ENCODE results near the gene C9orf72. TPM values are rescaled to one million over a fixed set of nuclear protein-coding genes. Genes with fewer than 3 reads are reported as not detected.
A peak's percentile ranks its signal among the peaks of the same experiment; 100 is the strongest.

Gene C9orf72
- total RNA-seq, 1 experiment from 2014 or later = 40.6 TPM

DNA sequence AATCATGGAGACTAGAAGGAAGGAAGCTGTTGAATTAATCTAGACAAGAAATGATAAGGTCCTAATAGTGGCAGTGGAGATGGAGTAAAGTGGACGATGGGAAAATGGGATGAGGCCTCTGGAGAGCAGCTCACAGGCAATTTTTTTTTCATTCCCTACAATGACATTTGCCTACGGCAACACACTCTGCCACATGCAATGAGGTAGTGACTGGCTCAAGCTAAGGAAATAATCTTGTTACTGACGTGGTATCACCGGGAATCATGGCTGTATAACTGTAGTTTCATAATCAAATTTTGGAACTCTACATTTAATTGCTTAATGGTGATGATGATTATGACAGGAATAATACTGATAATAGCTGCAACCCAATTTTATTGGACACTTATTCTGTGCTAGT lies 31.5 kb downstream of the C9orf72 start:
- Histone ChIP-seq H3K9me2 (replicated peaks; ENCODE audit: insufficient read depth, low read length) (no peaks in the 10 kb centered on the region), H3K4me3 (ENCODE audit: low read length) (no peak overlapping the region), H3K9ac (ENCODE audit: low read length) (no peak overlapping the region), H3K27ac (ENCODE audit: low read length) (no peak overlapping the region), H3K79me2 (ENCODE audit: low read length) (no peaks in the 10 kb centered on the region), H3K27me3 (ENCODE audit: low read length) (no peaks in the 10 kb centered on the region), H2AFZ (ENCODE audit: low read length) (no peak overlapping the region), H3K9me3 (ENCODE audit: low read length) (no peaks in the 10 kb centered on the region), H3K36me3 (ENCODE audit: insufficient read depth, low read length) (peaks cover 11% of the 10 kb centered on the region), H3K4me1 (ENCODE audit: low read length) (no peaks in the 10 kb centered on the region), H4K20me1 (ENCODE audit: insufficient read depth, low read depth, low read length) (no peaks in the 10 kb centered on the region), H3K4me2 (ENCODE audit: low read depth, low read length, poor library complexity, severe bottlenecking) (no peak overlapping the region)
- DNase-seq = no peak

DNA sequence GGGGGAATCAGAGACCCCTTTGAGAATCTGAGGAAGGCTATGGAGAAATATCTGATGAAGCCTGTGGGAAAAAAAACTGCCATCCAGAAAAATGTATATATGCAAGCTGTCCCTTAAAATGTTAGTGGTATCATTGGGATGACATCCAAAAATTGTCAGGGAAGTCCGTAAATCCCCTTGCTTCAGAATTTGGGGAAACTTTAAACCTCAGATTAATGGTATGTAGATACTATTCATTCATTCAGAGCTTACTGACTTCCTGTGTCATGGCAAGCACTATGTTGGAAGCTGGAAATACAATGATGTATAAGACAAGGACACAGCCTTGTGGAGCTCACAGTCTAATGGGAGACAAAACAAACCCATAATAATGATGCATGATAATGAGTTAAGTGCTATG lies 32.8 kb downstream of the C9orf72 start:
- Histone ChIP-seq H3K4me2 (ENCODE audit: low read depth, low read length, poor library complexity, severe bottlenecking) (no peak overlapping the region), H3K79me2 (ENCODE audit: low read length) (no peaks in the 10 kb centered on the region), H3K27me3 (ENCODE audit: low read length) (no peaks in the 10 kb centered on the region)

DNA sequence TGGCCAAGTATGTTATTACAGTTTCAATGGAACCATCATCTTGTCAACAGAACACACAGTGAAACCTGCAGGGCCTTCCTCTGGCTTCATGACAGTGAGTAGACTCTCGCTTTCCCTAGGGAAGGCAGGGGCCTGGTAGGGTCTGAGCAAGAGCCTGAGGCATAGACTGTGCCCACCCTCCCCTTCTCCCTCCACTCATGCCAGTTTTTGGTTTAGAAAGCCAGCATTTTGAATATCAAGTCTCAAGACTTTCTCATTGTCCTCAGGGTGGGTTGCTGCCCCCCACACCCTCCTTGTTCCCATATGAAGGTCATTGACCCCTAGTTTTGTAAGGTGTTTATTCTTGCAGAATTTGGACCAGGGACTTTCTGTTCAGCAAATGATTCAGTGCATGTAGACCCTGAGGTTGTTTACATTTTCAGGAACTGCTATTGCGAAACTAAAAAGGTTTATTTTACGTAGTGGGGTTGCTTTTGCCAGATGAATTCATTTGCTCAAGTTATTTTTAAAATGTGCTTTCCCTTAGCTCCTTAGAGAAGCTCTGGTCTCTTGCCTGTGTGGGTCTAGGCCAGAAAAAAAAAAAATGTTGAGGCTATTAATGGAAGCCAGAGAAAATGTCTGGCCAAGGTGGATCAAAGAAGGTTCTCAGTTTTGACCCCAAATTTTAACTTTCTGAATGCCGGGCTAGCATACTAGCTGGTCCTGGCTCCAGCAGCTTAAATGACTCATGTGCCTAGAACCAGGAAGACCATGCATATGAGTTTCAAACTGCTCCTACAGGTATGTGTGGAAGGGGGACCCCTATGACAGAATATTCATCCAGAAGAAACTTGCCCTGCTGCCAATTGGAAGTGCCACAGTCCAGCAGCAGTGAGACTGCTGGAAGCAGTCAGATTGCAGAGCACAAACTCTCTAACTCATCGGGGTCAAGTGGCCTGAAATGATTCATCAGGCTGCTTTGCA lies 33.5 kb downstream of the C9orf72 start:
- Histone ChIP-seq H3K79me2 (ENCODE audit: low read length) (no peaks in the 10 kb centered on the region), H3K4me1 (ENCODE audit: low read length) (no peaks in the 10 kb centered on the region), H3K4me2 (ENCODE audit: low read depth, low read length, poor library complexity, severe bottlenecking) (no peak overlapping the region), H2AFZ (ENCODE audit: low read length) (no peak overlapping the region), H3K27ac (ENCODE audit: low read length) (no peak overlapping the region), H3K9ac (ENCODE audit: low read length) (no peak overlapping the region), H3K36me3 (ENCODE audit: insufficient read depth, low read length) (peaks cover 3% of the 10 kb centered on the region; the same call in 1 of the 2 replicates), H4K20me1 (ENCODE audit: insufficient read depth, low read depth, low read length) (no peaks in the 10 kb centered on the region), H3K9me3 (ENCODE audit: low read length) (no peaks in the 10 kb centered on the region), H3K27me3 (ENCODE audit: low read length) (no peaks in the 10 kb centered on the region), H3K9me2 (replicated peaks; ENCODE audit: insufficient read depth, low read length) (no peaks in the 10 kb centered on the region), H3K4me3 (ENCODE audit: low read length) (no peak overlapping the region)
- no peak for DNase-seq

More for the DNA sequence above, 32.8 kb downstream of the C9orf72 start:
- H3K9me2 ChIP-seq (replicated peaks; ENCODE audit: insufficient read depth, low read length) = no peaks in the 10 kb centered on the region
- H4K20me1 ChIP-seq (ENCODE audit: insufficient read depth, low read depth, low read length) = no peaks in the 10 kb centered on the region
- no peaks in the 10 kb centered on the region for H3K9me3 ChIP-seq (ENCODE audit: low read length)
- H3K36me3 ChIP-seq (ENCODE audit: insufficient read depth, low read length) = peaks cover 11% of the 10 kb centered on the region
- H3K27ac ChIP-seq (ENCODE audit: low read length) = no peak overlapping the region
- H3K4me1 ChIP-seq (ENCODE audit: low read length) = no peaks in the 10 kb centered on the region
- no peak overlapping the region for H3K4me3 ChIP-seq (ENCODE audit: low read length)
- H3K9ac ChIP-seq (ENCODE audit: low read length) = no peak overlapping the region
- no peak for DNase-seq
- H2AFZ ChIP-seq (ENCODE audit: low read length) = no peak overlapping the region

DNA sequence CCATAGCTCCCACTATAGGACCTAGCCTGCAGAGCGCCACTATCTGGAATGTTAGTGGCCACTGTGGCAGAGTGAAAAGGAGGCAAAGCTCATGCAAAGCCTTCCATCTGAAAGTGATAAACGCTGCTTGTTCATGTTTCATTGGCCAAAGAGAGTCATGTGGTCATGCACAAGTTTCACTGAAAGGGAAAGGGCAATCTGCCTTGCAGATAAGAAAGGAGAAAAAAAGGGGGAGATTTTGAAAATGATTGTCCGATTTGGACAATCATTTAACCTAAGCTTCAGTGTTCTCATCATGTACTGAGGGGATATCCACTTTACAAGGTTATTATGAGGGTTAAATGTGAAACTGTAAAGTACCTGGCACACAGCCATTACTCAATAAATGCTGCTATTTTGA lies 34.6 kb downstream of the C9orf72 start:
- Histone ChIP-seq H3K36me3 (ENCODE audit: insufficient read depth, low read length) (no peaks in the 10 kb centered on the region), H3K9me3 (ENCODE audit: low read length) (no peaks in the 10 kb centered on the region), H3K4me3 (ENCODE audit: low read length) (no peak overlapping the region), H4K20me1 (ENCODE audit: insufficient read depth, low read depth, low read length) (no peaks in the 10 kb centered on the region), H3K9ac (ENCODE audit: low read length) (no peak overlapping the region), H3K4me1 (ENCODE audit: low read length) (no peaks in the 10 kb centered on the region), H3K9me2 (replicated peaks; ENCODE audit: insufficient read depth, low read length) (no peaks in the 10 kb centered on the region), H3K4me2 (ENCODE audit: low read depth, low read length, poor library complexity, severe bottlenecking) (no peak overlapping the region), H3K79me2 (ENCODE audit: low read length) (no peaks in the 10 kb centered on the region), H3K27ac (ENCODE audit: low read length) (no peak overlapping the region), H3K27me3 (ENCODE audit: low read length) (no peaks in the 10 kb centered on the region), H2AFZ (ENCODE audit: low read length) (no peak overlapping the region)
- DNase-seq = no peak

- no peak for DNase-seq
- H3K36me3 ChIP-seq (ENCODE audit: insufficient read depth, low read length) = no peaks in the 10 kb centered on the region
- no peak overlapping the region for H3K4me3 ChIP-seq (ENCODE audit: low read length)
- no peaks in the 10 kb centered on the region for H3K27me3 ChIP-seq (ENCODE audit: low read length)
- H3K4me1 ChIP-seq (ENCODE audit: low read length) = no peaks in the 10 kb centered on the region
- no peaks in the 10 kb centered on the region for H3K9me2 ChIP-seq (replicated peaks; ENCODE audit: insufficient read depth, low read length)
- H4K20me1 ChIP-seq (ENCODE audit: insufficient read depth, low read depth, low read length) = no peaks in the 10 kb centered on the region
- no peak overlapping the region for H3K27ac ChIP-seq (ENCODE audit: low read length)
- H3K79me2 ChIP-seq (ENCODE audit: low read length) = no peaks in the 10 kb centered on the region
- H3K9me3 ChIP-seq (ENCODE audit: low read length) = no peaks in the 10 kb centered on the region
- no peak overlapping the region for H3K9ac ChIP-seq (ENCODE audit: low read length)
- no peak overlapping the region for H3K4me2 ChIP-seq (ENCODE audit: low read depth, low read length, poor library complexity, severe bottlenecking)
- no peak overlapping the region for H2AFZ ChIP-seq (ENCODE audit: low read length)
These were observed 35.5 kb downstream of the C9orf72 start for GRCh38 chr9:27537756-27538155.

DNA sequence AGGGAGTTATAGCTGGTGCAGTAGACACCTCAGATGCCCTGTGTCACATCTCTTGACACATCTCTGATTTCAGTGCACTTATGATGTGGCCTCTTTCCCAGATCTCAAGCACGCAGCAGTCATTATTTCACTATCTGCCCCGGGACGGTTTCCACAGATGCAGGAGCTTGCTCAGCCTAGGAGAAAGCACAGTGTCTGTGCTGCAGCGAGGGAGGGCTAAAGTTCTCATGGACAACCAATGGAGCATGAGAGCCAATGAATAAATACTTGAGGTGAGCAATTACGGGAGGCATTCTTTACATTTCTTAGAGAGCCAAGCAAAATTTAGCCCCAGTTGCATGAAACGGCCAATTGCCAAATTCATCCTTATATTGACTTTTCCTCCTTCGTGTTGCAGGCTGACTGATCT lies 36.2 kb downstream of the C9orf72 start:
- Histone ChIP-seq H4K20me1 (ENCODE audit: insufficient read depth, low read depth, low read length) (no peaks in the 10 kb centered on the region), H3K4me2 (ENCODE audit: low read depth, low read length, poor library complexity, severe bottlenecking) (no peak overlapping the region)

GRCh38 chr9:27536168-27536567 lies 37.1 kb downstream of the C9orf72 start:
- Histone ChIP-seq H3K9me2 (replicated peaks; ENCODE audit: insufficient read depth, low read length) (no peaks in the 10 kb centered on the region), H3K4me3 (ENCODE audit: low read length) (no peak overlapping the region), H3K27ac (ENCODE audit: low read length) (no peak overlapping the region), H4K20me1 (ENCODE audit: insufficient read depth, low read depth, low read length) (no peaks in the 10 kb centered on the region), H3K27me3 (ENCODE audit: low read length) (no peaks in the 10 kb centered on the region), H2AFZ (ENCODE audit: low read length) (no peak overlapping the region), H3K9me3 (ENCODE audit: low read length) (no peaks in the 10 kb centered on the region), H3K36me3 (ENCODE audit: insufficient read depth, low read length) (no peaks in the 10 kb centered on the region), H3K4me2 (ENCODE audit: low read depth, low read length, poor library complexity, severe bottlenecking) (no peak overlapping the region), H3K9ac (ENCODE audit: low read length) (no peak overlapping the region), H3K79me2 (ENCODE audit: low read length) (no peaks in the 10 kb centered on the region), H3K4me1 (ENCODE audit: low read length) (no peaks in the 10 kb centered on the region)
- DNase-seq = no peak

More for the DNA sequence above, 36.2 kb downstream of the C9orf72 start:
- no peaks in the 10 kb centered on the region for H3K27me3 ChIP-seq (ENCODE audit: low read length)
- no peak overlapping the region for H3K9ac ChIP-seq (ENCODE audit: low read length)
- H2AFZ ChIP-seq (ENCODE audit: low read length) = no peak overlapping the region
- H3K27ac ChIP-seq (ENCODE audit: low read length) = no peak overlapping the region
- H3K4me3 ChIP-seq (ENCODE audit: low read length) = no peak overlapping the region
- no peaks in the 10 kb centered on the region for H3K9me2 ChIP-seq (replicated peaks; ENCODE audit: insufficient read depth, low read length)
- no peak for DNase-seq
- no peaks in the 10 kb centered on the region for H3K36me3 ChIP-seq (ENCODE audit: insufficient read depth, low read length)
- H3K79me2 ChIP-seq (ENCODE audit: low read length) = no peaks in the 10 kb centered on the region
- no peaks in the 10 kb centered on the region for H3K4me1 ChIP-seq (ENCODE audit: low read length)
- no peaks in the 10 kb centered on the region for H3K9me3 ChIP-seq (ENCODE audit: low read length)

DNA sequence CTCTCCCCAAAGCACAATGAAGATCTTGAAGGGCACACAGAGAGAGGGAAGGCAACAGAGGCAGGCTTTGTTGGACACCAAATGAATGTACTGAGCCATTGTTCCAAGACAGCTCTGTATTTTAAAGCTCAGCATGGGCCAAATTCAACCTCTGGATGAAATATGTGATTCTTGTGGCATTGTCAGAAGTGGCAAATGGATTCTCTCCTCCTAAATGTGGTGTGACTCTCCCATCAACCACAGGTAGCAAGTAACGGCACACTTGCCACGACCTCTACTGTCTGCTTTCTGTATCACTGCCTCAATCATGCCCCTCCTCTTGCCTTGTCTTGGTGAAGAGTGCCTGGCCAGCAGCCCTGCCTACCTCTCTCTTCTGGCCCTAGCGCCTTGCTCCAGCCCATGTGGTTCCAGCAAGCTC lies 37.6 kb downstream of the C9orf72 start:
- no peak overlapping the region for H3K27ac ChIP-seq (ENCODE audit: low read length)
- H3K36me3 ChIP-seq (ENCODE audit: insufficient read depth, low read length) = no peaks in the 10 kb centered on the region
- no peaks in the 10 kb centered on the region for H3K79me2 ChIP-seq (ENCODE audit: low read length)
- no peak overlapping the region for H3K4me3 ChIP-seq (ENCODE audit: low read length)
- no peak overlapping the region for H2AFZ ChIP-seq (ENCODE audit: low read length)
- no peak overlapping the region for H3K9ac ChIP-seq (ENCODE audit: low read length)
- H3K4me1 ChIP-seq (ENCODE audit: low read length) = no peaks in the 10 kb centered on the region
- peak; percentile 63 for DNase-seq
- no peaks in the 10 kb centered on the region for H3K9me2 ChIP-seq (replicated peaks; ENCODE audit: insufficient read depth, low read length)
- H3K9me3 ChIP-seq (ENCODE audit: low read length) = no peaks in the 10 kb centered on the region
- H3K27me3 ChIP-seq (ENCODE audit: low read length) = no peaks in the 10 kb centered on the region
- H3K4me2 ChIP-seq (ENCODE audit: low read depth, low read length, poor library complexity, severe bottlenecking) = no peak overlapping the region
- no peaks in the 10 kb centered on the region for H4K20me1 ChIP-seq (ENCODE audit: insufficient read depth, low read depth, low read length)

Data from Karpas-422 (cell line).